ENCODE data around the gene LPP. TPM values are rescaled to one million over a fixed set of nuclear protein-coding genes. Genes with fewer than 3 reads are reported as not detected.
A peak's percentile ranks its signal among the peaks of the same experiment; 100 is the strongest.

LPP gene
- total RNA-seq, 1 donor from 2014 or later: 11.7 TPM

GRCh38 chr3:188890572-188891270 lies 736.8 kb downstream of the LPP start:
- DNase-seq: no peak

- no peak for DNase-seq
Measured at GRCh38 chr3:188899881-188900280, 745.9 kb downstream of the LPP start.

GRCh38 chr3:188900421-188900951 lies 746.5 kb downstream of the LPP start:
- no peak for DNase-seq

GRCh38 chr3:188901126-188901525 lies 747.2 kb downstream of the LPP start:
- DNase-seq: no peak

- DNase-seq: no peak
Measured at GRCh38 chr3:188901671-188902287, 747.8 kb downstream of the LPP start.

GRCh38 chr3:188904670-188905069 lies 750.7 kb downstream of the LPP start:
- DNase-seq: no peak

- no peak for DNase-seq
Measured at GRCh38 chr3:188905547-188905946, 751.6 kb downstream of the LPP start.

- peak; percentile 53 for DNase-seq
Measured at GRCh38 chr3:188906236-188906635, 752.3 kb downstream of the LPP start.

- DNase-seq: no peak
Measured at GRCh38 chr3:188908002-188908850, 754.3 kb downstream of the LPP start.

- DNase-seq: no peak
Measured at GRCh38 chr3:188911026-188911850, 757.3 kb downstream of the LPP start.

GRCh38 chr3:188913084-188913483 lies 759.1 kb downstream of the LPP start:
- DNase-seq: no peak

- DNase-seq: no peak
Measured at GRCh38 chr3:188914552-188914951, 760.6 kb downstream of the LPP start.

- no peak for DNase-seq
Measured at GRCh38 chr3:188915127-188915526, 761.2 kb downstream of the LPP start.

- no peak for DNase-seq
Measured at GRCh38 chr3:188916934-188917401, 763.0 kb downstream of the LPP start.

GRCh38 chr3:188918093-188918492 lies 764.1 kb downstream of the LPP start:
- no peak for DNase-seq

- no peak for DNase-seq
Measured at GRCh38 chr3:188923671-188924070, 769.7 kb downstream of the LPP start.

GRCh38 chr3:188925376-188925775 lies 771.4 kb downstream of the LPP start:
- peak; percentile 16 for DNase-seq

- no peak for DNase-seq
Measured at GRCh38 chr3:188926111-188926510, 772.2 kb downstream of the LPP start.

GRCh38 chr3:188926741-188927511 lies 773.0 kb downstream of the LPP start:
- DNase-seq: no peak

- no peak for DNase-seq
Measured at GRCh38 chr3:188927971-188928370, 774.0 kb downstream of the LPP start.

GRCh38 chr3:188929137-188929536 lies 775.2 kb downstream of the LPP start:
- no peak for DNase-seq
